Measurements from ENCODE around the gene PCOLCE2. TPM values are rescaled to one million over a fixed set of nuclear protein-coding genes. Genes with fewer than 3 reads are reported as not detected.

Gene PCOLCE2
- total RNA-seq, 1 experiment from 2014 or later = 4.4 TPM

GRCh38 chr3:142809259-142809658, 79.6 kb downstream of the PCOLCE2 start:
- Histone ChIP-seq H3K36me3 (ENCODE audit: control insufficient read depth in 1 of 2, insufficient read depth in 2 of 2, low read length in 2 of 2) (no peaks in the 10 kb centered on the region), H3K4me2 (ENCODE audit: low read length) (no peak overlapping the region), H3K27me3 (ENCODE audit: insufficient read depth, low read length) (no peaks in the 10 kb centered on the region), H3K4me1 (ENCODE audit: control insufficient read depth in 1 of 2, insufficient read depth in 2 of 2, low read length in 2 of 2) (peaks cover 0 to 5% of the 10 kb centered on the region in 2 experiments; a peak in 1 of 4 replicates), H4K20me1 (ENCODE audit: insufficient read depth) (no peaks in the 10 kb centered on the region), H3K27ac (ENCODE audit: low read depth, low read length) (no peak overlapping the region), H3K79me2 (ENCODE audit: insufficient read depth, low read length) (no peaks in the 10 kb centered on the region), H3K4me3 (replicated peaks in 1 of 2; ENCODE audit: low read depth in 1 of 2, low read length in 2 of 2) (no peak overlapping the region), H3K9me2 (ENCODE audit: insufficient read depth) (no peaks in the 10 kb centered on the region), H3K9ac (ENCODE audit: low read length) (no peak overlapping the region), H3K9me3 (ENCODE audit: control insufficient read depth in 1 of 2, insufficient read depth in 1 of 2, low read depth in 1 of 2, low read length in 2 of 2) (no peaks in the 10 kb centered on the region), H2AFZ (ENCODE audit: low read depth, low read length, poor library complexity, severe bottlenecking) (no peak overlapping the region)
- intact Hi-C loops (cut with micrococcal nuclease) = no loop called here
- RAD21 ChIA-PET (ENCODE audit: low non-redundant PET in 1 of 2, low total read pairs in 2 of 2, uncharacterized antibody in 2 of 2, unreplicated experiment in 2 of 2) = no interaction called here
- CTCF ChIA-PET = interaction anchor here (1.8 kb wide), 1 partner anchor 20 kb away, joined by 6 read pairs; no protein-coding TSS in a partner anchor
- no peak for TF ChIP-seq JUND (IDR thresholded peaks at IDR 0.05)
- no peak for TF ChIP-seq MAX (IDR thresholded peaks at IDR 0.05)
- no peak for TF ChIP-seq SIN3A (IDR thresholded peaks at IDR 0.05; ENCODE audit: low read depth)
- TF ChIP-seq SRF (IDR thresholded peaks at IDR 0.05; ENCODE audit: low read depth) = no peak
- TF ChIP-seq YY1 (IDR thresholded peaks at IDR 0.05; ENCODE audit: extremely low read depth, insufficient replicate concordance, low read depth, low read length) = no peak
- TF ChIP-seq EZH2phosphoT487 (IDR thresholded peaks at IDR 0.05; ENCODE audit: borderline replicate concordance) = no peak
- TF ChIP-seq SP1 (IDR thresholded peaks at IDR 0.05; ENCODE audit: low read depth) = no peak
- TF ChIP-seq ZBTB33 (IDR thresholded peaks at IDR 0.05; ENCODE audit: extremely low read depth, insufficient replicate concordance, low read length) = no peak
- no peak for TF ChIP-seq EGR1 (IDR thresholded peaks at IDR 0.05; ENCODE audit: low read depth)
- no peak for TF ChIP-seq POLR2AphosphoS5 (IDR thresholded peaks at IDR 0.05; ENCODE audit: low read depth, low read length)
- TF ChIP-seq ATF3 (IDR thresholded peaks at IDR 0.05) = no peak
- TF ChIP-seq CTCF (IDR thresholded peaks at IDR 0.05 in 2 of 3, conservative IDR thresholded peaks at IDR 0.05 in 1 of 3; ENCODE audit: borderline replicate concordance in 1 of 3, insufficient read depth in 1 of 3, low read depth in 2 of 3, low read length in 2 of 3) = no peak
- TF ChIP-seq FOSL1 (IDR thresholded peaks at IDR 0.05; ENCODE audit: low read depth) = no peak
- POLR2A ChIA-PET = no interaction called here
- no TSS peak for BruUV-seq (replicated peaks)
- no peak for DNase-seq (ENCODE audit: low read depth, low spot score)
- ATAC-seq = no peak

Measured in HCT116 (cell line).